ENCODE results near the gene INSR. TPM values are rescaled to one million over a fixed set of nuclear protein-coding genes. Genes with fewer than 3 reads are reported as not detected.

The INSR gene
- total and polyA plus RNA-seq, 10 of the 15 experiments (the other 5 are each of a cell fraction or from before 2014, with no cell fraction given) = 4.2 to 34.9 (median 13.6) TPM

DNA sequence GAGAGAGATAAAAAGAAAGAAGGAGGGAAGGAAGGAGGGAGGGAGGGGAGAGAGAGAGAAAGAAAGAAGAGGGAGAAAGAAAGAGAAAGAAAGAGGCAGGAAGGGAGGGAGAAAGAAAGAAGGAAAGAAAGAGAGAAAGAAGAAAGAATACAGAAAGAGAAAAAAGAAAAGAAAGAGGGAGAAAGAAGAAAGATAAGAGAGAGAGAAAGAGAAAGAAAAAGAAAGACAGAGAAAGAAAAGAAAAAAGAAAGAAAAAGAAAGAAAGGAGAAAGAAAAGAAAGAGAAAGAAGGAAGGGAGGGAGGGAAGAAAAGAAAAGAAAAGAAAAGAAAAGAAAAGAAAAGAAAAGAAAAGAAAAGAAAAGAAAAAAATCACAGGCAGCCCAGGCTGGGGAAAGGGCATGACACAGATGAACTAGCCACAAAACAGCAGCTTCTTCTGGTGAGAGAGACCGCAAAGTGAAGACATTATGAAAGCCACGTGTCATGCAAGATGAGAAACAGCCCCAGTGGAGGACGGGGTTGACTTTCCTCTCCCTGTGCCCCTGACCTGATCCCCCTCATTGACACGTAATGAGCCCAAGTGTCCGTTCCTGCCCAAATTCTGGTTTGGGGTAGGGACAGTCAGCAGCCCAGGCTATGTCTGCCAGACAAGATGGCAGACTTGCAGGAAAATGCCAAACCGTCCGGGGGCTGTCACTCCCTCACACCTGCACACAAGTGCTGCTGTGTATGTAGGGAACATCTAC is 102.1 kb downstream of the INSR start (continued):
- TF ChIP-seq, protein P1, sequence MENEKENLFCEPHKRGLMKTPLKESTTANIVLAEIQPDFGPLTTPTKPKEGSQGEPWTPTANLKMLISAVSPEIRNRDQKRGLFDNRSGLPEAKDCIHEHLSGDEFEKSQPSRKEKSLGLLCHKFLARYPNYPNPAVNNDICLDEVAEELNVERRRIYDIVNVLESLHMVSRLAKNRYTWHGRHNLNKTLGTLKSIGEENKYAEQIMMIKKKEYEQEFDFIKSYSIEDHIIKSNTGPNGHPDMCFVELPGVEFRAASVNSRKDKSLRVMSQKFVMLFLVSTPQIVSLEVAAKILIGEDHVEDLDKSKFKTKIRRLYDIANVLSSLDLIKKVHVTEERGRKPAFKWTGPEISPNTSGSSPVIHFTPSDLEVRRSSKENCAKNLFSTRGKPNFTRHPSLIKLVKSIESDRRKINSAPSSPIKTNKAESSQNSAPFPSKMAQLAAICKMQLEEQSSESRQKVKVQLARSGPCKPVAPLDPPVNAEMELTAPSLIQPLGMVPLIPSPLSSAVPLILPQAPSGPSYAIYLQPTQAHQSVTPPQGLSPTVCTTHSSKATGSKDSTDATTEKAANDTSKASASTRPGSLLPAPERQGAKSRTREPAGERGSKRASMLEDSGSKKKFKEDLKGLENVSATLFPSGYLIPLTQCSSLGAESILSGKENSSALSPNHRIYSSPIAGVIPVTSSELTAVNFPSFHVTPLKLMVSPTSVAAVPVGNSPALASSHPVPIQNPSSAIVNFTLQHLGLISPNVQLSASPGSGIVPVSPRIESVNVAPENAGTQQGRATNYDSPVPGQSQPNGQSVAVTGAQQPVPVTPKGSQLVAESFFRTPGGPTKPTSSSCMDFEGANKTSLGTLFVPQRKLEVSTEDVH (IDR thresholded peaks at IDR 0.05; ENCODE audit: low read depth, partially characterized antibody) = peak; percentile 11
- TF ChIP-seq SMC3 (IDR thresholded peaks at IDR 0.05; ENCODE audit: borderline replicate concordance, low read length) = peak; percentile 28
- peak; percentile 89 for TF ChIP-seq ATF7 (IDR thresholded peaks at IDR 0.05; ENCODE audit: low read depth)
- no peak for TF ChIP-seq HDAC2 (IDR thresholded peaks at IDR 0.05)
- 0 out of 3 replicates have a peak, but pooled peaks have one; percentile 18 for TF ChIP-seq POU2F2 (IDR thresholded peaks at IDR 0.05; ENCODE audit: borderline replicate concordance, low read depth, low read length)
- TF ChIP-seq, protein P2, sequence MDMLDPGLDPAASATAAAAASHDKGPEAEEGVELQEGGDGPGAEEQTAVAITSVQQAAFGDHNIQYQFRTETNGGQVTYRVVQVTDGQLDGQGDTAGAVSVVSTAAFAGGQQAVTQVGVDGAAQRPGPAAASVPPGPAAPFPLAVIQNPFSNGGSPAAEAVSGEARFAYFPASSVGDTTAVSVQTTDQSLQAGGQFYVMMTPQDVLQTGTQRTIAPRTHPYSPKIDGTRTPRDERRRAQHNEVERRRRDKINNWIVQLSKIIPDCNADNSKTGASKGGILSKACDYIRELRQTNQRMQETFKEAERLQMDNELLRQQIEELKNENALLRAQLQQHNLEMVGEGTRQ (IDR thresholded peaks at IDR 0.05; ENCODE audit: borderline replicate concordance, low read depth, low read length) = peak; percentile 30; the same call in 1 of the 2 replicates
- TF ChIP-seq YY1 (IDR thresholded peaks at IDR 0.05; ENCODE audit: low read depth, low read length) = peak; percentile 79
- no peak for TF ChIP-seq HDAC6 (IDR thresholded peaks at IDR 0.05; ENCODE audit: unreplicated experiment)
- TF ChIP-seq GATAD2B (conservative IDR thresholded peaks at IDR 0.05; ENCODE audit: low read depth) = peak; percentile 80
- no peak for TF ChIP-seq FOXK2 (IDR thresholded peaks at IDR 0.05)
- no peak for TF ChIP-seq SUZ12 (IDR thresholded peaks at IDR 0.05; ENCODE audit: unreplicated experiment)
- peak; percentile 79 for TF ChIP-seq IKZF1 (conservative IDR thresholded peaks at IDR 0.05)
- TF ChIP-seq HDGF (IDR thresholded peaks at IDR 0.05) = 0 out of 2 replicates have a peak, but pooled peaks have one; percentile 9
- peak; percentile 47; the same call in 1 of the 2 replicates for TF ChIP-seq STAT1 (conservative IDR thresholded peaks at IDR 0.05)
- TF ChIP-seq EED (IDR thresholded peaks at IDR 0.05; ENCODE audit: low read depth) = peak; percentile 86
- TF ChIP-seq TCF12 (IDR thresholded peaks at IDR 0.05; ENCODE audit: low read depth, low read length) = peak; percentile 80; the same call in 1 of the 2 replicates
- TF ChIP-seq JUNB (IDR thresholded peaks at IDR 0.05) = peak; percentile 46; the same call in 1 of the 2 replicates
- TF ChIP-seq POLR2A (IDR thresholded peaks at IDR 0.05; ENCODE audit: low read depth, low read length) = peak; percentile 45; the same call in 1 of the 2 replicates
- peak; percentile 49 for TF ChIP-seq MEF2B (IDR thresholded peaks at IDR 0.05; ENCODE audit: partially characterized antibody, poor library complexity, severe bottlenecking)
- TF ChIP-seq, protein P3, sequence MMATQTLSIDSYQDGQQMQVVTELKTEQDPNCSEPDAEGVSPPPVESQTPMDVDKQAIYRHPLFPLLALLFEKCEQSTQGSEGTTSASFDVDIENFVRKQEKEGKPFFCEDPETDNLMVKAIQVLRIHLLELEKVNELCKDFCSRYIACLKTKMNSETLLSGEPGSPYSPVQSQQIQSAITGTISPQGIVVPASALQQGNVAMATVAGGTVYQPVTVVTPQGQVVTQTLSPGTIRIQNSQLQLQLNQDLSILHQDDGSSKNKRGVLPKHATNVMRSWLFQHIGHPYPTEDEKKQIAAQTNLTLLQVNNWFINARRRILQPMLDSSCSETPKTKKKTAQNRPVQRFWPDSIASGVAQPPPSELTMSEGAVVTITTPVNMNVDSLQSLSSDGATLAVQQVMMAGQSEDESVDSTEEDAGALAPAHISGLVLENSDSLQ (IDR thresholded peaks at IDR 0.05) = peak; percentile 62
- TF ChIP-seq PML (IDR thresholded peaks at IDR 0.05; ENCODE audit: low read length) = no peak
- TF ChIP-seq ZNF384 (IDR thresholded peaks at IDR 0.05; ENCODE audit: borderline replicate concordance, low read depth, low read length) = peak; percentile 64; the same call in 1 of the 2 replicates
- peak; percentile 92 for TF ChIP-seq MTA2 (IDR thresholded peaks at IDR 0.05; ENCODE audit: low read depth)
- peak; percentile 94 for TF ChIP-seq CBFB (IDR thresholded peaks at IDR 0.05; ENCODE audit: low read depth)
- no peak for TF ChIP-seq ASH2L (IDR thresholded peaks at IDR 0.05; ENCODE audit: borderline replicate concordance, low read depth)
- no peak for TF ChIP-seq ZZZ3 (IDR thresholded peaks at IDR 0.05; ENCODE audit: control insufficient read depth, insufficient read length, low read depth)
- peak; percentile 89 for TF ChIP-seq DPF2 (IDR thresholded peaks at IDR 0.05)

Measured in GM12878 (cell line).